ENCODE measurements around the gene SORCS2.

- TF ChIP-seq POLR2AphosphoS5 (IDR thresholded peaks at IDR 0.05; ENCODE audit: borderline replicate concordance, low read depth, low read length) (no peak), EZH2 (IDR thresholded peaks at IDR 0.05) (no peak), FOXP2 (optimal IDR thresholded peaks at IDR 0.05; ENCODE audit: control extremely low read depth, extremely low read length, insufficient read depth) (no peak)
Measured at GRCh38 chr4:7746351-7747061, 554.2 kb downstream of the SORCS2 start.

Data from SK-N-MC (cell line).